Measurements from ENCODE around the gene L3MBTL1. TPM values are rescaled to one million over a fixed set of nuclear protein-coding genes. Genes with fewer than 3 reads are reported as not detected.
A peak's percentile ranks its signal among the peaks of the same experiment; 100 is the strongest.

Gene L3MBTL1
- total and polyA plus RNA-seq, 2 of the 4 experiments (the other 2 are of a cell fraction) = 2.2 to 4.5 TPM

GRCh38 chr20:43458422-43458924 lies 49.0 kb upstream of the L3MBTL1 start:
- in situ Hi-C loops (cut with MboI; ENCODE audit: low sequenced_read_pairs) (loop anchor here (10.0 kb wide), 1 partner anchor 636 kb away; no protein-coding TSS in a partner anchor), intact Hi-C loops (cut with micrococcal nuclease) (loop anchor here (2.0 to 10.0 kb wide), 2 partner anchors 56 to 746 kb away; no protein-coding TSS in a partner anchor), dilution Hi-C loops (cut with HindIII; ENCODE audit: low sequenced_read_pairs, unreplicated experiment) (no loop called here)
- ATAC-seq (ENCODE audit: low read depth) (peak; percentile 9; the same call in 1 of the 2 replicates), DNase-seq (peak; percentile 21)
- BruUV-seq (replicated peaks) = no TSS peak
- Histone ChIP-seq H3K9ac (ENCODE audit: low read depth, low read length) (peak overlapping the region; percentile 98), H2BK120ac (ENCODE audit: low read depth, low read length) (no peak overlapping the region), H2AFZ (replicated peaks; ENCODE audit: low read length, poor library complexity) (peak overlapping the region; percentile 96), H3K27ac (ENCODE audit: insufficient read depth, low read length) (peak overlapping the region; percentile 98), H3K56ac (ENCODE audit: extremely low read depth, insufficient read depth, low read length) (no peak overlapping the region), H3K9me3 (ENCODE audit: control insufficient read depth, insufficient read depth, low read length) (no peaks in the 10 kb centered on the region), H3K23ac (ENCODE audit: low read depth, low read length) (no peak overlapping the region), H4K8ac (ENCODE audit: low read depth in 2 of 2, low read length in 2 of 2) (peak overlapping the region in 1 of 2 experiments; percentile 97; a peak in 2 of 4 replicates), H3K36me3 (ENCODE audit: control insufficient read depth, insufficient read depth, low read length) (peaks cover 30% of the 10 kb centered on the region), H2AK9ac (replicated peaks; ENCODE audit: low read depth, low read length, poor library complexity) (peak overlapping the region; percentile 100), H4K91ac (ENCODE audit: insufficient read depth, low read depth, low read length) (0 out of 2 replicates have a peak overlapping the region, but pooled peaks have one; percentile 23), H2BK20ac (ENCODE audit: low read depth, low read length) (no peak overlapping the region), H3K4me3 (ENCODE audit: insufficient read depth, low read depth, low read length) (peak overlapping the region; percentile 54), H3K18ac (ENCODE audit: low read depth, low read length) (no peak overlapping the region; the same call in 1 of the 2 replicates), H3K9me1 (ENCODE audit: insufficient read depth, low read length) (peaks cover 3% of the 10 kb centered on the region), H2BK15ac (ENCODE audit: low read depth, low read length) (no peak overlapping the region), H3K27me3 (ENCODE audit: control insufficient read depth, insufficient read depth, low read length) (no peaks in the 10 kb centered on the region; the same call in 1 of the 2 replicates), H3K4me1 (ENCODE audit: control insufficient read depth, insufficient read depth, low read length) (peaks cover 4% of the 10 kb centered on the region; the same call in 1 of the 2 replicates), H3K4ac (ENCODE audit: low read depth, low read length) (peak overlapping the region; percentile 60; the same call in 1 of the 2 replicates), H2AK5ac (ENCODE audit: low read depth, low read length) (peak overlapping the region; percentile 71; the same call in 1 of the 2 replicates), H3K79me1 (ENCODE audit: low read depth in 1 of 2, low read length in 2 of 2) (peaks cover 17 to 38% of the 10 kb centered on the region in 2 experiments), H4K5ac (ENCODE audit: low read depth, low read length) (0 out of 2 replicates have a peak overlapping the region, but pooled peaks have one; percentile 62), H4K20me1 (ENCODE audit: insufficient read depth, low read length) (peaks cover 50% of the 10 kb centered on the region), H2BK5ac (ENCODE audit: low read depth, low read length, poor library complexity, severe bottlenecking) (peak overlapping the region; percentile 95), H3K14ac (replicated peaks; ENCODE audit: low read depth, low read length) (peak overlapping the region; percentile 70; the same call in 1 of the 2 replicates), H3K4me2 (ENCODE audit: low read depth, low read length) (peak overlapping the region; percentile 100)
- POLR2A ChIA-PET (ENCODE audit: unreplicated experiment) = interaction anchor here (0.6 to 0.7 kb wide), 4 partner anchors 16 to 1874 kb away, joined by 4 to 17 read pairs (median 10); no protein-coding TSS in a partner anchor
- CTCF ChIA-PET = no interaction called here
- no peak for TF ChIP-seq MXI1 (IDR thresholded peaks at IDR 0.05; ENCODE audit: borderline replicate concordance, low read depth, low read length)
- TF ChIP-seq, protein P1, sequence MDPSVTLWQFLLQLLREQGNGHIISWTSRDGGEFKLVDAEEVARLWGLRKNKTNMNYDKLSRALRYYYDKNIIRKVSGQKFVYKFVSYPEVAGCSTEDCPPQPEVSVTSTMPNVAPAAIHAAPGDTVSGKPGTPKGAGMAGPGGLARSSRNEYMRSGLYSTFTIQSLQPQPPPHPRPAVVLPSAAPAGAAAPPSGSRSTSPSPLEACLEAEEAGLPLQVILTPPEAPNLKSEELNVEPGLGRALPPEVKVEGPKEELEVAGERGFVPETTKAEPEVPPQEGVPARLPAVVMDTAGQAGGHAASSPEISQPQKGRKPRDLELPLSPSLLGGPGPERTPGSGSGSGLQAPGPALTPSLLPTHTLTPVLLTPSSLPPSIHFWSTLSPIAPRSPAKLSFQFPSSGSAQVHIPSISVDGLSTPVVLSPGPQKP (IDR thresholded peaks at IDR 0.05; ENCODE audit: borderline replicate concordance, low read depth, low read length) = no peak
- WGBS, 2 experiments (ENCODE audit: extremely low coverage in 2 of 2, insufficient read length in 1 of 2) = no CpG with 5 or more reads among the region's 41 CpGs

All from IMR-90 (cell line).